HEK293 (cell line): ENCODE measurements around the gene DSCAM.

Experiments used
- KLF1 ChIP-seq: fragments of 450-650 bp; formaldehyde crosslinking; IDR thresholded peaks from 2 replicates; pipeline ENCODE4 v1.5.1; 2016; ENCODE audit warnings: missing biosample characterization, missing genetic modification characterization
- PBX3 ChIP-seq: sonication (generic); formaldehyde crosslinking; IDR thresholded peaks from 2 replicates; pipeline ENCODE4 v1.8.1; 2022; ENCODE audit warnings: mild to moderate bottlenecking, moderate library complexity, missing genetic modification reagents
- TCF7L2 ChIP-seq: IDR thresholded peaks from 2 replicates; pipeline ENCODE4 v1.6.1; 2011; ENCODE audit warnings: low read depth, mild to moderate bottlenecking, inconsistent platforms, low read length, moderate library complexity, borderline replicate concordance
- ZBTB17 ChIP-seq: fragments of 450-650 bp; formaldehyde crosslinking; IDR thresholded peaks from 2 replicates; pipeline ENCODE4 v1.5.1; 2016; ENCODE audit warnings: missing biosample characterization, missing genetic modification characterization
- ZBTB7A ChIP-seq: fragments of 450-650 bp; formaldehyde crosslinking; IDR thresholded peaks from 2 replicates; pipeline ENCODE4 v1.5.1; 2016; ENCODE audit warnings: low read depth, missing biosample characterization, missing genetic modification characterization
- ZNF140 ChIP-seq: fragments of 450-650 bp; formaldehyde crosslinking; IDR thresholded peaks from 2 replicates; pipeline ENCODE4 v1.5.1; 2016; ENCODE audit warnings: missing biosample characterization, missing genetic modification characterization
- ZNF266 ChIP-seq: fragments of 450-650 bp; formaldehyde crosslinking; IDR thresholded peaks from 2 replicates; pipeline ENCODE4 v1.5.1; 2016; ENCODE audit warnings: missing biosample characterization, missing genetic modification characterization, low read depth
- ZNF274 ChIP-seq, 2 experiments: fragments of 200-500 bp in 1 of 2; fragments of 450-650 bp in 1 of 2; sonication (Bioruptor generic) in 1 of 2; formaldehyde crosslinking in 1 of 2; IDR thresholded peaks; 2 replicates each; pipeline versions ENCODE4 v1.5.1 to v1.6.1; 2014 to 2016; ENCODE audit warnings: borderline replicate concordance in 1 of 2, inconsistent platforms in 1 of 2, low read length in 1 of 2, missing biosample characterization in 1 of 2, missing genetic modification characterization in 1 of 2
- TF ChIP-seq, protein P1 (sequence below): fragments of 450-650 bp; formaldehyde crosslinking; IDR thresholded peaks from 2 replicates; pipeline ENCODE4 v1.5.1; 2016; ENCODE audit warnings: missing biosample characterization, missing genetic modification characterization
- TF ChIP-seq, protein P2 (sequence below): fragments of 450-650 bp; formaldehyde crosslinking; IDR thresholded peaks from 2 replicates; pipeline ENCODE4 v1.5.1; 2016; ENCODE audit warnings: missing biosample characterization, missing genetic modification characterization
- TF ChIP-seq, protein P3 (sequence below): fragments of 450-650 bp; formaldehyde crosslinking; IDR thresholded peaks from 2 replicates; pipeline ENCODE4 v1.5.1; 2016; ENCODE audit warnings: missing biosample characterization, missing genetic modification characterization

- TF ChIP-seq ZBTB7A (tag by site-specific recombination) (no peak), ZNF266 (no peak), PBX3 (no peak), KLF1 (tag by site-specific recombination) (no peak), ZNF140 (no peak), TCF7L2 (no peak), ZBTB17 (no peak), ZNF274 (IDR thresholded peaks at IDR 0.05; ENCODE audit: low read length) (no peak), ZNF274 (tag by site-specific recombination; IDR thresholded peaks at IDR 0.05; ENCODE audit: borderline replicate concordance) (no peak)
- TF ChIP-seq, protein P1, sequence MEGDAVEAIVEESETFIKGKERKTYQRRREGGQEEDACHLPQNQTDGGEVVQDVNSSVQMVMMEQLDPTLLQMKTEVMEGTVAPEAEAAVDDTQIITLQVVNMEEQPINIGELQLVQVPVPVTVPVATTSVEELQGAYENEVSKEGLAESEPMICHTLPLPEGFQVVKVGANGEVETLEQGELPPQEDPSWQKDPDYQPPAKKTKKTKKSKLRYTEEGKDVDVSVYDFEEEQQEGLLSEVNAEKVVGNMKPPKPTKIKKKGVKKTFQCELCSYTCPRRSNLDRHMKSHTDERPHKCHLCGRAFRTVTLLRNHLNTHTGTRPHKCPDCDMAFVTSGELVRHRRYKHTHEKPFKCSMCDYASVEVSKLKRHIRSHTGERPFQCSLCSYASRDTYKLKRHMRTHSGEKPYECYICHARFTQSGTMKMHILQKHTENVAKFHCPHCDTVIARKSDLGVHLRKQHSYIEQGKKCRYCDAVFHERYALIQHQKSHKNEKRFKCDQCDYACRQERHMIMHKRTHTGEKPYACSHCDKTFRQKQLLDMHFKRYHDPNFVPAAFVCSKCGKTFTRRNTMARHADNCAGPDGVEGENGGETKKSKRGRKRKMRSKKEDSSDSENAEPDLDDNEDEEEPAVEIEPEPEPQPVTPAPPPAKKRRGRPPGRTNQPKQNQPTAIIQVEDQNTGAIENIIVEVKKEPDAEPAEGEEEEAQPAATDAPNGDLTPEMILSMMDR (tag by site-specific recombination) = no peak
- TF ChIP-seq, protein P2, sequence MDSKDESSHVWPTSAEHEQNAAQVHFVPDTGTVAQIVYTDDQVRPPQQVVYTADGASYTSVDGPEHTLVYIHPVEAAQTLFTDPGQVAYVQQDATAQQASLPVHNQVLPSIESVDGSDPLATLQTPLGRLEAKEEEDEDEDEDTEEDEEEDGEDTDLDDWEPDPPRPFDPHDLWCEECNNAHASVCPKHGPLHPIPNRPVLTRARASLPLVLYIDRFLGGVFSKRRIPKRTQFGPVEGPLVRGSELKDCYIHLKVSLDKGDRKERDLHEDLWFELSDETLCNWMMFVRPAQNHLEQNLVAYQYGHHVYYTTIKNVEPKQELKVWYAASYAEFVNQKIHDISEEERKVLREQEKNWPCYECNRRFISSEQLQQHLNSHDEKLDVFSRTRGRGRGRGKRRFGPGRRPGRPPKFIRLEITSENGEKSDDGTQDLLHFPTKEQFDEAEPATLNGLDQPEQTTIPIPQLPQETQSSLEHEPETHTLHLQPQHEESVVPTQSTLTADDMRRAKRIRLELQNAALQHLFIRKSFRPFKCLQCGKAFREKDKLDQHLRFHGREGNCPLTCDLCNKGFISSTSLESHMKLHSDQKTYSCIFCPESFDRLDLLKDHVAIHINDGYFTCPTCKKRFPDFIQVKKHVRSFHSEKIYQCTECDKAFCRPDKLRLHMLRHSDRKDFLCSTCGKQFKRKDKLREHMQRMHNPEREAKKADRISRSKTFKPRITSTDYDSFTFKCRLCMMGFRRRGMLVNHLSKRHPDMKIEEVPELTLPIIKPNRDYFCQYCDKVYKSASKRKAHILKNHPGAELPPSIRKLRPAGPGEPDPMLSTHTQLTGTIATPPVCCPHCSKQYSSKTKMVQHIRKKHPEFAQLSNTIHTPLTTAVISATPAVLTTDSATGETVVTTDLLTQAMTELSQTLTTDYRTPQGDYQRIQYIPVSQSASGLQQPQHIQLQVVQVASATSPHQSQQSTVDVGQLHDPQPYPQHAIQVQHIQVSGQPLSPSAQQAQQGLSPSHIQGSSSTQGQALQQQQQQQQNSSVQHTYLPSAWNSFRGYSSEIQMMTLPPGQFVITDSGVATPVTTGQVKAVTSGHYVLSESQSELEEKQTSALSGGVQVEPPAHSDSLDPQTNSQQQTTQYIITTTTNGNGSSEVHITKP (tag by site-specific recombination) = no peak
- TF ChIP-seq, protein P3, sequence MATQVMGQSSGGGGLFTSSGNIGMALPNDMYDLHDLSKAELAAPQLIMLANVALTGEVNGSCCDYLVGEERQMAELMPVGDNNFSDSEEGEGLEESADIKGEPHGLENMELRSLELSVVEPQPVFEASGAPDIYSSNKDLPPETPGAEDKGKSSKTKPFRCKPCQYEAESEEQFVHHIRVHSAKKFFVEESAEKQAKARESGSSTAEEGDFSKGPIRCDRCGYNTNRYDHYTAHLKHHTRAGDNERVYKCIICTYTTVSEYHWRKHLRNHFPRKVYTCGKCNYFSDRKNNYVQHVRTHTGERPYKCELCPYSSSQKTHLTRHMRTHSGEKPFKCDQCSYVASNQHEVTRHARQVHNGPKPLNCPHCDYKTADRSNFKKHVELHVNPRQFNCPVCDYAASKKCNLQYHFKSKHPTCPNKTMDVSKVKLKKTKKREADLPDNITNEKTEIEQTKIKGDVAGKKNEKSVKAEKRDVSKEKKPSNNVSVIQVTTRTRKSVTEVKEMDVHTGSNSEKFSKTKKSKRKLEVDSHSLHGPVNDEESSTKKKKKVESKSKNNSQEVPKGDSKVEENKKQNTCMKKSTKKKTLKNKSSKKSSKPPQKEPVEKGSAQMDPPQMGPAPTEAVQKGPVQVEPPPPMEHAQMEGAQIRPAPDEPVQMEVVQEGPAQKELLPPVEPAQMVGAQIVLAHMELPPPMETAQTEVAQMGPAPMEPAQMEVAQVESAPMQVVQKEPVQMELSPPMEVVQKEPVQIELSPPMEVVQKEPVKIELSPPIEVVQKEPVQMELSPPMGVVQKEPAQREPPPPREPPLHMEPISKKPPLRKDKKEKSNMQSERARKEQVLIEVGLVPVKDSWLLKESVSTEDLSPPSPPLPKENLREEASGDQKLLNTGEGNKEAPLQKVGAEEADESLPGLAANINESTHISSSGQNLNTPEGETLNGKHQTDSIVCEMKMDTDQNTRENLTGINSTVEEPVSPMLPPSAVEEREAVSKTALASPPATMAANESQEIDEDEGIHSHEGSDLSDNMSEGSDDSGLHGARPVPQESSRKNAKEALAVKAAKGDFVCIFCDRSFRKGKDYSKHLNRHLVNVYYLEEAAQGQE (tag by site-specific recombination) = no peak
Measured at GRCh38 chr21:40819071-40819900, 27.7 kb downstream of the DSCAM start.
